ENCODE data around the gene INSM1.

The INSM1 gene

DNA sequence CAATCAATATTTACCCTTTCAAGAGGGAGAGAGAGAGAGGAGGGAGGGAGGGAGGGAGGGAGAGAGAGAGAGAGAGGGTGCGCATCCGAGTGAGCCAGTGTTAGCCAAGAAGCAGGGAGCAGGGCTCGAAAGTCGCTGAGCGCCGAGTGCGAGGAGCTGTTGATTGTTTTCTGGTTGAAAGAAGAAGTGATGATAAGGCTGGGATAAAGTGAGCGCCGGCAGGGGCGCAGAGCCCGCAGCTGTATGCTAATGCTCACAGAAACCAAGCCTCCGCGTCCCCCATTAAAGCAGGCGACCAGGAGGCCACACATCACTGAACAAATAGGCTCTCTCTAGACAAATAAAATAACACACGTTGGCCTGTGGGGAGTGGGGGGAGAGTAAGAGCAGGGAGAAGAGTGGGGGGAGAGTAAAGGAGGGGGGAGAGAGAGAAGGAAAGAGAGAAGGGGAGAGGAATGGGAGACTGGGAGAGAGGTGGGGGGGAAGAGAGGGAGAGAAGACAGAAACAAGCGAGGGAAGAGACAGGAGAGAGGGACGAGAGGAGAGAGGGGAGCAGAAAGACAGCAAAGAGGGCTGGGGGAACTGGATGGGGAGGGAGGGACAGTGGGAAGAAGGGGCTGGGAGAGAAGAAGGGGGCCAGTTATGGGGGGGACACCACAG is 5.0 kb upstream of the INSM1 start:
- no peak for FAIRE-seq

GRCh38 chr20:20363434-20363798 is 4.5 kb upstream of the INSM1 start:
- no peak for FAIRE-seq

- FAIRE-seq, result no peak
These were observed 3.9 kb upstream of the INSM1 start for GRCh38 chr20:20363799-20364592.

GRCh38 chr20:20364593-20365479 is 3.1 kb upstream of the INSM1 start:
- FAIRE-seq, result no peak

DNA sequence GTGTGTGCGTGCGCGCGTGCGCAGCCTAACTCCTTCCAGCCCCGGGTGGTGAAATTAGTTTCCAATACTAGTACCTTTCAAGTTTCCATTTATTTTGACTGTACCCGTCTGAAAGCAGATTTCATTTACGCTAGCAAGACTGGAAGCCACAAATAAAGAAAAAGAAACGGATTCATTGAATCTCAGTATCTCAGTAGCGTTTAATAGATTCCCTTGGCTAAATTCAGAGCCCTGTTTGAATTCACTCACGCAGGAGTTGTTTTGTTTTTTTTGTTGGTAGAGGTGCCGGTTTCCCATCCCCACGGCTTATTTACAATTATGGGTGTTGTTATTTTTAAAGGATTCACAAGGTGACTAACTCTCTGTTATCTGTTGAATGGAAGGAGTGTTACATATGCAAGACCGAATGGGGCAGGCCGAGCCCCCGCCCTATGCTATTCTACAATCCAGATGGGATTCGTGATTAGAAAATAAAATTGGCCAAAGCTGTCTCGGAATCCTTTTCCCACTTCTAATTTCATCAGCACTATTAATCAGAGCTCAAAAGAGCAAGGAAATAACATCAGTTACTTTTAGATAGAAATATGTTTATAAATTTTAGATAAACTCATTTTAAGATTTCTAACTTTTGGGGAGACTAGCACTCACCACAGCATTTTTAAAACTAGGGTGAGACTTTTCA is 2.3 kb upstream of the INSM1 start:
- no peak for FAIRE-seq

GRCh38 chr20:20366551-20366875 is 1.4 kb upstream of the INSM1 start:
- no peak for FAIRE-seq

- FAIRE-seq, result no peak
These were observed 879 bp upstream of the INSM1 start for GRCh38 chr20:20366876-20367574.

DNA sequence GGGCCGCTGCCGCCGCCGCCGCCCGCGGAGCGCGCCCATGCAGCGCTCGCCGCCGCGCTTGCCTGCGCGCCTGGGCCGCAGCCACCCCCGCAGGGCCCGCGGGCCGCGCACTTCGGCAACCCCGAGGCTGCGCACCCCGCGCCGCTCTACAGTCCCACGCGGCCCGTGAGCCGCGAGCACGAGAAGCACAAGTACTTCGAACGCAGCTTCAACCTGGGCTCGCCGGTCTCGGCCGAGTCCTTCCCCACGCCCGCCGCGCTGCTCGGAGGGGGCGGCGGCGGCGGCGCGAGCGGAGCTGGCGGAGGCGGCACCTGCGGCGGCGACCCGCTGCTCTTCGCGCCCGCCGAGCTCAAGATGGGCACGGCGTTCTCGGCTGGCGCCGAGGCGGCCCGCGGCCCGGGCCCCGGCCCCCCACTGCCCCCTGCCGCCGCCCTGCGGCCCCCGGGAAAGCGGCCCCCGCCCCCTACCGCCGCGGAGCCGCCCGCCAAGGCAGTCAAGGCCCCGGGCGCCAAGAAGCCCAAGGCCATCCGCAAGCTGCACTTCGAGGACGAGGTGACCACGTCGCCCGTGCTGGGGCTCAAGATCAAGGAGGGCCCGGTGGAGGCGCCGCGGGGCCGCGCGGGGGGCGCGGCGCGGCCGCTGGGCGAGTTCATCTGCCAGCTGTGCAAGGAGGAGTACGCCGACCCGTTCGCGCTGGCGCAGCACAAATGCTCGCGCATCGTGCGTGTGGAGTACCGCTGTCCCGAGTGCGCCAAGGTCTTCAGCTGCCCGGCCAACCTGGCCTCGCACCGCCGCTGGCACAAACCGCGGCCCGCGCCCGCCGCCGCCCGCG is 730 bp downstream of the INSM1 start:
- no peak for FAIRE-seq

GRCh38 chr20:20369250-20370093 is 1.6 kb downstream of the INSM1 start:
- FAIRE-seq, result no peak

- no peak for FAIRE-seq
These were observed 2.2 kb downstream of the INSM1 start for GRCh38 chr20:20370094-20370575.

GRCh38 chr20:20371083-20371482 is 3.2 kb downstream of the INSM1 start:
- FAIRE-seq, result no peak

DNA sequence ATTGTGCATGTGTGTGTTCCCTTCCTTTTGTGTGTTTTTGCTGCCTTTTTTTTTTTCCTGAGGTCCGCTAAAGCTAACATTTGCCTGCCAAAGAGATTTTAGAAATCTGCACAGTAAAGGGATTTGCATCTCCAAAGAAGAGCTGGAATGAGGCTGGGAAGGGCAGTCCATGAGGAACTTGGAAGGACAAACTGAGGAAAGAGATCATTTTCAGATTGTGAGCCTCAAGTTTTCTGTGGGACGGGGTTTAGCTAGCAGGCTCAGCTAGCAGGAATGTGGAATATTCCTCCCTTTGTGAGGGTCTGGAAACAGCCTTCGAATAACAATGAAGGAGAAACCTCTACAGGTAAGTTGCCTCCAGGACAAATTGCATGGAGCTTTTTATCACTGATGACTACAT is 3.8 kb downstream of the INSM1 start:
- FAIRE-seq, result no peak

DNA sequence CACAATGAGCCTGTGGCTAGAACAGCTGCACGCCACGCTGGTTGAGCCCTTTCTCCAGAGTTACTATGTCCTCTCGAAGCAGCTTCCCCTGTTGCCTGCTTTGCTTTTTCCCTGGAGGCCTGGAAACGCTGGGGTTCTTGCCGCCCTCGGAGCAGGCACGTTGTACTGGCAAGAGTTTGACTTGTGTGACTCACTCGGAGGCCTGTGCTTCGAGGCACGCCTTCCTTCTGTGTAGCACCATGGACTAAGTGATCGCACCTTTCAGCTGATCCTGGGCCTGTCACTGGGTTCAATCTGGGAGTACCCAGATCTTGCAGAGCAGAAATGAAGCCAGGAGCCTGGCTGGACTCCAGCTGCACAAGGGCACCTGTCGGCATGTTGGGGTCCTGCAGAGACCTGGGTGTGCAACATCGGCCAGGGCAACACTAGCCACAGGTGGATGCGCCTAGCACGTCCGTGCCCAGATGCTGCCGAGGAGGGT is 5.2 kb downstream of the INSM1 start:
- no peak for FAIRE-seq

DNA sequence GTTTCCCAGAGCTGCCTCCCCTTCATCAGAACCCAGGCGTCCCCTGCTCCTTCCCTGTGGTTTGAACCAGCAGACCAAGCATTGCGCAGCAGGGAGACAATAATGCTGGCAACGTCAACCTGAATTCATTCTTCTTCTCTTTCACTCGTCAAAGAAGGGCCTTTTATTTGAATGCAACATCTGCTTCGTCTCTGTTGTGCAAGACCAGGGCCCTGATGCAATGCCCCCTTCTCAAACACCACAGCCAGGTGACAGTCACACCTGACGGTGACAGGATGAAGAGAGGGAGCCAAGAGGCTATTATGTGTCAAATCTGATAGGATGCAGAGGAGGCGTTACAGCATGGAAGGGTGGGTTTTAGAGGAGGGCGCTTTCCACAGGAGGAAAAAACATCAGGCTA is 8.0 kb downstream of the INSM1 start:
- FAIRE-seq, result no peak

- FAIRE-seq, result no peak
These were observed 18.3 kb downstream of the INSM1 start for GRCh38 chr20:20386192-20386591.

- FAIRE-seq, result no peak
These were observed 22.5 kb downstream of the INSM1 start for GRCh38 chr20:20390393-20390792.

- FAIRE-seq, result no peak
These were observed 23.2 kb downstream of the INSM1 start for GRCh38 chr20:20391115-20391514.

DNA sequence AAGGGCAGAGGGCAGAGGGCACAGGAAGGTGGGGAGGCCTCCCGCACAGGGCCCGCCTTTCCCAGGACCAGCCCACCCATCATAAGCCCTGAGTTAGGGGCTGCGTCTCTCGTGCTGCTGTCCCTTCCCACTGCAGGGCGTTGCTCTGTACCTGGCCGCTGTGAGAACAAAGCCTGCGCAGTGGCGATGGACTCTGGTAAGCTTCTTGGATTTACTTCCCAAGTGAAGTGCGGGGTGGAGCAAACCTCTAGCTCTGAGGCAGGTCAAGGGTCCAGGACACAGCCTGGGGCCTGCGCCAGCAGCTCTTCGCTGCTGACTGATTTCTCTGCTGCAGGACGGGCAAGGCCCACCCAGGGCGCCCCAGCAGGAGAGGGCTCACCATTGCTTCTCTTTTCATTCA is 23.9 kb downstream of the INSM1 start:
- no peak for FAIRE-seq

DNA sequence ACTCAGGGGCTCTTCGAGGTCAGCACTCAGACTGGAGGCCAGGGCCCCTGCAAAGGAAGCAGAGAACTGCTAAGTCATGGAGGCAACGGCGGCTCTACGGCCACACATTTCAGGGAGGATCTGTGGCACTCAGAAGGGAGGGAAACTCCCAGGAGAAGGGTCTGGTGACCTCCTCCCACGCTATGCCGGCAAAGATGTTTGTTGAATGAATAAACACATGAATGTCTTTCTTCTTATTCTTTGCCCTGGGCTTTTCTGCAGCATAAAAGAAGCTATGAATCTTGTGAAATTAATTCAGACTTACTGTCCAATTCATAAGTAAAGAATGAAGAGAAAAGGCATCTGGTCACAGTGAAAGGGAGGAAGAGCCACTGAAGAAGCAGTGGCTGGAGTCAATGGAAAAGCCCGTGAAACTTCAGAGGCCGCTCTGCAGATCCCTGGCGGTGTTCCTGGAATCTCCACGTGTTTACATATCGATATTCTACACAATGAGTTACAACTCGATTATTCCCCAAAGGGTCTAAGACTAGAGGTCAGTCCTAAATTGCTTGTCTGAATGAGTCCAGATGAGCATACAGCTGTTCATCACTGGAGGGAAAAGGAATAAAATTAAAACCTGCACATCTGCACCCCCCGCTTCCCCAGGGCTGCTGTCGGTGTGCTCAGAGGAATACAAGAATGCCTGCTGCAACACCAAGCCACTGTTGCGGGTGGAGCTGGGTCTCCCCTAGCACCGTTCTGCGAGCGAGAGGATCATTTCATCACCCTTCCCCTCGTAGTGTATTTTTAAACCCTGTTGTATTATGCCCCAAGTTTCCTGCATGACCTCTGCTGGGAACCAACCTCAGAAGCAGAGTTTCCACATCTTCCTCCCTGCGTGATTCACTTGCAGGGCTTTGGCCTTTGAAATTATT is 25.6 kb downstream of the INSM1 start:
- no peak for FAIRE-seq
